ENCODE measurements around the gene ZNRF2.

- no peak for TF ChIP-seq CTCF (IDR thresholded peaks at IDR 0.05)
- no peak for TF ChIP-seq POLR2AphosphoS5 (IDR thresholded peaks at IDR 0.05)
- no peak for TF ChIP-seq POLR2A (IDR thresholded peaks at IDR 0.05)
- no peak for TF ChIP-seq EP300 (IDR thresholded peaks at IDR 0.05)
Measured at GRCh38 chr7:30245913-30246312, 38.5 kb upstream of the ZNRF2 start.
